ENCODE data around the gene ZBTB1. TPM values are rescaled to one million over a fixed set of nuclear protein-coding genes. Genes with fewer than 3 reads are reported as not detected.

Gene ZBTB1
- polyA plus RNA-seq, 1 donor from 2014 or later: 24.8 TPM

DNA sequence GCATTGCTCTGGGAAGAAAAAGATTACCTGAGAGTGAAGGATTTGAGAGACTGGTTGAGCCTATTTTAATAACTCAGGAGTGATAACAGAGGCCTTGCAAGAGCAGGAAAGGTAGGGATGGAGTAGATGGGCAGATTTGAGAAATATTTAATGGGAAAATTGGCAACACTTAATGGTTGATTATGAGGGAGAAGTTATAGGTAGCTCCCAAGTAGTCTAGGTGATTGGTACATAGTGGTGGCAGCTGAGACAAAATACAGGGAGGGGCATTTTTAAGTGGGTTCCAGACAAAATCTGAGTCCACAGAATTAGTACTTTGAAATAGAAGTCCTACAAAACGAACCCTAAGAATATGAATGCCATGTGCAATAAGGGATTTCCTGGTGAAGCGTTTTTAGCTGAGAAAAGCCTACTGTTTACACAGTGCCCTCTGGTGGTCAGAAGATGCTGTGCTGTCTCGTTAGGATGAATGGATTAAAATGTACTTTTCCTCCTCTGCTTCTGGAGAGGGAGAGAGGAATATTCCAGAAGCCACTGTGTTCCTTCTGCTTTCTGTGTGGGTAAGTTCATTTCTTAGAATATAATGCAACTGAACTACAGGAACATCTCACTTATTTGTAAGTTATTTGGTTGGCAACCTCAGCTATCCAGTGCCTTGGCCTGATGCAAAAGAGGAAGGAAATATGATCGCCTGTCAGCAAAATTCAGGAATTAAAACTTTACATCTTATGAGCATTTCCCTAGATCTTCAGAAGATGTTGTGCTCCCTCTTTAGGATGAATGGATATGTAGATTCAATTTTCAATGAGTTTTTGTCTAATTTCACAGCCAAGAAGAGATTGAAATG, 6.5 kb downstream of the ZBTB1 start:
- Histone ChIP-seq H3K4me3 (ENCODE audit: low read length) (no peak overlapping the region), H3K79me2 (replicated peaks; ENCODE audit: insufficient read depth, low read length) (peaks cover 76% of the 10 kb centered on the region)

DNA sequence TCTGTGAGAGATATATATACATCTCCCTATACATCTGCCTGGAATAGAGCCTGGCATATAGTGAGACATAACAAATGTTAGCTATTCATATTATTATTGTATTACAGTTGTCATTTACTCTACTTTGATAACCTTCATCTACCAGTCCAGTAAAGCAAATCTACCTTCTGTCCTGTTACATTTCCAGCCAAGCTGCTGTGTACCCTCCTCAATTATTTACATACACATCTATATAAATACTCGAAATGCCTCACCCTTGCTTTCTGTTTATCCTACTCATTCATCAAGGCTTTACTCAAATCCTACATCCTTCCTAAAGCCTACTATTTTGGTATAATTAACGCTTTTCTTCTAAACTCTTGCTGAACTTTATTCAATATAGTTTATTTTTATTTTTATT, 8.7 kb downstream of the ZBTB1 start:
- Histone ChIP-seq H3K4me2 (ENCODE audit: low read length) (no peak overlapping the region), H3K9me3 (ENCODE audit: low read length) (no peaks in the 10 kb centered on the region), H3F3A (ENCODE audit: insufficient read depth, low read length, poor library complexity, severe bottlenecking) (no peaks in the 10 kb centered on the region), H3K79me2 (replicated peaks; ENCODE audit: insufficient read depth, low read length) (peaks cover 63% of the 10 kb centered on the region), H4K20me1 (ENCODE audit: insufficient read depth) (no peaks in the 10 kb centered on the region), H3K36me3 (ENCODE audit: insufficient read depth, low read length) (no peaks in the 10 kb centered on the region), H3K4me3 (ENCODE audit: low read length) (no peak overlapping the region), H2AFZ (ENCODE audit: low read depth, low read length) (no peak overlapping the region), H3K9me2 (ENCODE audit: insufficient read depth, low read length) (no peaks in the 10 kb centered on the region), H3K27ac (ENCODE audit: low read length) (no peak overlapping the region), H3K9ac (ENCODE audit: low read length) (no peak overlapping the region), H3K27me3 (ENCODE audit: insufficient read depth, low read depth, low read length) (no peaks in the 10 kb centered on the region)
- TF ChIP-seq MXI1 (conservative IDR thresholded peaks at IDR 0.05; ENCODE audit: poor library complexity, severe bottlenecking): no peak
- TF ChIP-seq EP300 (conservative IDR thresholded peaks at IDR 0.05; ENCODE audit: poor library complexity, severe bottlenecking): no peak
- TF ChIP-seq POLR2AphosphoS5 (IDR thresholded peaks at IDR 0.05): no peak
- TF ChIP-seq TAF1 (IDR thresholded peaks at IDR 0.05; ENCODE audit: low read depth): no peak
- no peak for TF ChIP-seq SMC3 (conservative IDR thresholded peaks at IDR 0.05; ENCODE audit: poor library complexity)
- TF ChIP-seq RAD21 (conservative IDR thresholded peaks at IDR 0.05): no peak
- TF ChIP-seq, protein P1, sequence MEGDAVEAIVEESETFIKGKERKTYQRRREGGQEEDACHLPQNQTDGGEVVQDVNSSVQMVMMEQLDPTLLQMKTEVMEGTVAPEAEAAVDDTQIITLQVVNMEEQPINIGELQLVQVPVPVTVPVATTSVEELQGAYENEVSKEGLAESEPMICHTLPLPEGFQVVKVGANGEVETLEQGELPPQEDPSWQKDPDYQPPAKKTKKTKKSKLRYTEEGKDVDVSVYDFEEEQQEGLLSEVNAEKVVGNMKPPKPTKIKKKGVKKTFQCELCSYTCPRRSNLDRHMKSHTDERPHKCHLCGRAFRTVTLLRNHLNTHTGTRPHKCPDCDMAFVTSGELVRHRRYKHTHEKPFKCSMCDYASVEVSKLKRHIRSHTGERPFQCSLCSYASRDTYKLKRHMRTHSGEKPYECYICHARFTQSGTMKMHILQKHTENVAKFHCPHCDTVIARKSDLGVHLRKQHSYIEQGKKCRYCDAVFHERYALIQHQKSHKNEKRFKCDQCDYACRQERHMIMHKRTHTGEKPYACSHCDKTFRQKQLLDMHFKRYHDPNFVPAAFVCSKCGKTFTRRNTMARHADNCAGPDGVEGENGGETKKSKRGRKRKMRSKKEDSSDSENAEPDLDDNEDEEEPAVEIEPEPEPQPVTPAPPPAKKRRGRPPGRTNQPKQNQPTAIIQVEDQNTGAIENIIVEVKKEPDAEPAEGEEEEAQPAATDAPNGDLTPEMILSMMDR (IDR thresholded peaks at IDR 0.05; ENCODE audit: poor library complexity, severe bottlenecking): no peak
- TF ChIP-seq, protein P2, sequence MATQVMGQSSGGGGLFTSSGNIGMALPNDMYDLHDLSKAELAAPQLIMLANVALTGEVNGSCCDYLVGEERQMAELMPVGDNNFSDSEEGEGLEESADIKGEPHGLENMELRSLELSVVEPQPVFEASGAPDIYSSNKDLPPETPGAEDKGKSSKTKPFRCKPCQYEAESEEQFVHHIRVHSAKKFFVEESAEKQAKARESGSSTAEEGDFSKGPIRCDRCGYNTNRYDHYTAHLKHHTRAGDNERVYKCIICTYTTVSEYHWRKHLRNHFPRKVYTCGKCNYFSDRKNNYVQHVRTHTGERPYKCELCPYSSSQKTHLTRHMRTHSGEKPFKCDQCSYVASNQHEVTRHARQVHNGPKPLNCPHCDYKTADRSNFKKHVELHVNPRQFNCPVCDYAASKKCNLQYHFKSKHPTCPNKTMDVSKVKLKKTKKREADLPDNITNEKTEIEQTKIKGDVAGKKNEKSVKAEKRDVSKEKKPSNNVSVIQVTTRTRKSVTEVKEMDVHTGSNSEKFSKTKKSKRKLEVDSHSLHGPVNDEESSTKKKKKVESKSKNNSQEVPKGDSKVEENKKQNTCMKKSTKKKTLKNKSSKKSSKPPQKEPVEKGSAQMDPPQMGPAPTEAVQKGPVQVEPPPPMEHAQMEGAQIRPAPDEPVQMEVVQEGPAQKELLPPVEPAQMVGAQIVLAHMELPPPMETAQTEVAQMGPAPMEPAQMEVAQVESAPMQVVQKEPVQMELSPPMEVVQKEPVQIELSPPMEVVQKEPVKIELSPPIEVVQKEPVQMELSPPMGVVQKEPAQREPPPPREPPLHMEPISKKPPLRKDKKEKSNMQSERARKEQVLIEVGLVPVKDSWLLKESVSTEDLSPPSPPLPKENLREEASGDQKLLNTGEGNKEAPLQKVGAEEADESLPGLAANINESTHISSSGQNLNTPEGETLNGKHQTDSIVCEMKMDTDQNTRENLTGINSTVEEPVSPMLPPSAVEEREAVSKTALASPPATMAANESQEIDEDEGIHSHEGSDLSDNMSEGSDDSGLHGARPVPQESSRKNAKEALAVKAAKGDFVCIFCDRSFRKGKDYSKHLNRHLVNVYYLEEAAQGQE (IDR thresholded peaks at IDR 0.05; ENCODE audit: borderline replicate concordance): no peak
- TF ChIP-seq EZH2 (IDR thresholded peaks at IDR 0.05; ENCODE audit: borderline replicate concordance, insufficient read depth, low read length, poor library complexity, severe bottlenecking): no peak

More for the DNA sequence above, 6.5 kb downstream of the ZBTB1 start:
- Histone ChIP-seq H3F3A (ENCODE audit: insufficient read depth, low read length, poor library complexity, severe bottlenecking) (no peaks in the 10 kb centered on the region), H3K27me3 (ENCODE audit: insufficient read depth, low read depth, low read length) (no peaks in the 10 kb centered on the region), H2AFZ (ENCODE audit: low read depth, low read length) (no peak overlapping the region), H3K27ac (ENCODE audit: low read length) (no peak overlapping the region), H3K36me3 (ENCODE audit: insufficient read depth, low read length) (no peaks in the 10 kb centered on the region), H4K20me1 (ENCODE audit: insufficient read depth) (no peaks in the 10 kb centered on the region), H3K4me2 (ENCODE audit: low read length) (no peak overlapping the region), H3K9me3 (ENCODE audit: low read length) (no peaks in the 10 kb centered on the region), H3K9me2 (ENCODE audit: insufficient read depth, low read length) (no peaks in the 10 kb centered on the region), H3K9ac (ENCODE audit: low read length) (no peak overlapping the region)
- no peak for TF ChIP-seq EP300 (conservative IDR thresholded peaks at IDR 0.05; ENCODE audit: poor library complexity, severe bottlenecking)
- TF ChIP-seq MXI1 (conservative IDR thresholded peaks at IDR 0.05; ENCODE audit: poor library complexity, severe bottlenecking): peak; percentile 19
- TF ChIP-seq, protein P1 (IDR thresholded peaks at IDR 0.05; ENCODE audit: poor library complexity, severe bottlenecking): peak; percentile 79
- TF ChIP-seq RAD21 (conservative IDR thresholded peaks at IDR 0.05): peak; percentile 65
- TF ChIP-seq SMC3 (conservative IDR thresholded peaks at IDR 0.05; ENCODE audit: poor library complexity): peak; percentile 78
